Measurements from ENCODE around the gene PUS10.

DNA sequence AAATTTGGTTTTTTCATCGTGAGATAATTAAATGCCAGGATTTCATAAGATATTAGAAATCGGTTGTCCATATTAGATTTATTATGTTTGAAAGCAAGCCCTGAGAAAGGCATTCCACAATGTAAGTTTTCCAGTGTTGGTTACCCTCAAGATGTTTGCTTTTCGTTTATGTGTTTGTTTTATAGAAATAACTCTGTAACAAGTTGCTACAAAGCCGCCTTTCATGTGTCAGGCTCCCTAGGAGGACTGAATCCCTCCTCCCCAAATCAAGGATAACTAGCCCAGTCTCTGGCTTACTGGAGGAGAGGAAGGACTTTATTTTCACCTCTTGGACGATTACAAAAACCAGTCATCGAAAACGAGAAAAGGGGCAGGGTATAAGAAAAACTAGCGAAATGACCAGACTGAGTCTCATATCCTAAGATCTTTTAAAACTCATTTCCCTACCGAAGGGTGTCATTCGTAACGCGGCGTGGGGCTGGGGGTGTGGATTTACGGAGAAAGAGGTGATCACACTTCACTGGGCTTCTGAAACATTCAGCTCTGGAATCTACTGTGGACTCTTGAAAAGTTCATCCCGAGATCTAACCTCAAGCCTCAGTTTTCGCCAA is 1.6 kb downstream of the PUS10 start:
- TF ChIP-seq SP1 (IDR thresholded peaks at IDR 0.05) (no peak), LEF1 (IDR thresholded peaks at IDR 0.05; ENCODE audit: borderline replicate concordance) (no peak), FOXA1 (IDR thresholded peaks at IDR 0.05) (no peak), FOXK2 (IDR thresholded peaks at IDR 0.05) (no peak), FOXM1 (IDR thresholded peaks at IDR 0.05; ENCODE audit: borderline replicate concordance) (no peak), L3MBTL2 (conservative IDR thresholded peaks at IDR 0.05) (no peak), SUZ12 (IDR thresholded peaks at IDR 0.05) (no peak), TARDBP (IDR thresholded peaks at IDR 0.05) (no peak), BHLHE40 (IDR thresholded peaks at IDR 0.05; ENCODE audit: borderline replicate concordance) (no peak), ZNF384 (IDR thresholded peaks at IDR 0.05) (no peak), NFRKB (IDR thresholded peaks at IDR 0.05) (no peak), HDGF (IDR thresholded peaks at IDR 0.05; ENCODE audit: borderline replicate concordance) (no peak), CTBP1 (IDR thresholded peaks at IDR 0.05; ENCODE audit: borderline replicate concordance) (no peak)

All from HEK293T (cell line).